CD4-positive, alpha-beta T cell treated with Interleukin-15 for 4 hours (primary cell): ENCODE data around the gene PGM5.
"Not testable (repeated sequence)": the region's sequence is repeated elsewhere in the genome, so short reads cannot be mapped to it uniquely, and the experiment has no call there.

Experiments used
- DNase-seq: peaks from one replicate; pipeline ENCODE4 v3.0.0-alpha.2; 2020; ENCODE audit warnings: low spot score

Gene PGM5

DNA sequence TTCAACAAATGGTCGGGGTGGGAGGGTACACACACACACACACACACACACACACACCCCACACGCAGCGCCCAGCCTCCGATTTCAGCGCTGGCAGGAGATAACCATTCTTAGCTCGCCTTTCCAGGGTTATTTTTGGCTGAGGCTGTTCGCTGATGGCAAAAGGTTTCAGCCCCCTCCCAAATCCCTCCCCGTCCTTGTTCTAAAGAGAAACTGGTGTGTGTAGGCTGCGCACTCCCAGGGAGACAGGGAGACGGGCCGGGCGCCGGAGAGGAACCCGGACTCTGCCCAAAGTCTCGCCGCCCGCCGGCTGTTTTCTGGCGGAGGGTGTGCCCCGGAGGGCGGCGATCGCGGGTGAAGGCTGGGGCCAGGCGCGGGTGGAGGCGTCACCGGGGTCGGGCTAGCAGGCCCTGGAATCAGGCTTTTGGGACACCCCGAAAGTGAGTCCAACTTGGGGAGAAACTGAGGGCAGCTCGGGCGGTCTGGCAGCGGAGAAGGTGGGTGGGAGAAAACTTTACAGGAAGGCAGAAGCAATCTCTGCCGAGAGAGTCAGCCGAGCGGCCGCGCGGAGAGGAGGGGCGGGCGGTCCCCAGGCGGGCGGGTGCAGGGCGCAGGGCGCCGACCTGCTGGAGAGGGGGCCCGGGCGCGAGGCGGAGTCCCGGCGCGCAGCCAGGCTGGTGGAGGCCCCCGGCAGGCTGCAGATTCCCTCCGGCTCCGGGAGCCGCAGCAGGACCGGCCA is at the start of gene PGM5:
TSS of gene PGM5 (plus strand) at position 232 of the 739 bp plus-strand sequence. CDS start 517 bp downstream, outside the sequence.
- not testable (repeated sequence) for DNase-seq

DNA sequence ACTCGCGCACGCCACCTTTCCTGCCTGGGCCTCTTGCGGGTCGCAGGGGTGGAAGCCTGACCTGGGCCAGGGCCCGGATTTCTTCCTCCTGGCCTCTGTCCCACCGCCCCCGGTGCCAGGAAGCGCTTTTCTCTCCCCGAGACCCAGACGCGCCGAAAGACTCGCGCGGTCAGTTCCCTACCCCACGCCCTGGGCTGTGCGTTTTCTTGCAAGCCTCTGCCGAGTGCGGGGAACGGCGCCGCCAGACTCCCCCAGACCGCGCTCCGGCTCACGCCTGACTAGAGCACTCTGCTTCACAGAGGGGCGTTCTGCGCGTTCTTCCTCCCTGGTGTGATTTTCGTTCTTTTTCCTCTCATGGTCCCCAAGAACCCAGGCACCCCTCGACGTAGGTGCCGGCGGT is 49.3 kb upstream of the PGM5 start:
- DNase-seq = not testable (repeated sequence)

DNA sequence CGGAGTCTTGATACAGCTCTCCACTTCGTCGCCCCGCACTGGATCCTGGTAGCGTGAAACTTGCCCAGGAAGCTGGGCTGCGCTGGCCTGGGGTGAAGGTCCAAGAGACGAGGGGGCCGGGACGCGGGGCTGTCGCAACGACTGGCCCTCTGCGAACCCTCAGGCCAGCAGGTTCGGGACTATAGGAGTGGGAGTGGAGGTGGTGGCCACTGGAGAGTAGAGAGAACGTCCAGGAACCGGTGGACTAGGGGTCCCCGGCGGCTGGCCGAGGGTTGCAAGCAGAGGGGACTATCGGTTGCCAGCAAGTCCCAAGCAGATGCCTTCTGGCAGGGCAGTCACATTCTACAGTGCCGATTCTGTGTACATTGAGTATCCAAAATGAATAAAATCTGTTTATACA is 48.8 kb upstream of the PGM5 start:
- not testable (repeated sequence) for DNase-seq

DNA sequence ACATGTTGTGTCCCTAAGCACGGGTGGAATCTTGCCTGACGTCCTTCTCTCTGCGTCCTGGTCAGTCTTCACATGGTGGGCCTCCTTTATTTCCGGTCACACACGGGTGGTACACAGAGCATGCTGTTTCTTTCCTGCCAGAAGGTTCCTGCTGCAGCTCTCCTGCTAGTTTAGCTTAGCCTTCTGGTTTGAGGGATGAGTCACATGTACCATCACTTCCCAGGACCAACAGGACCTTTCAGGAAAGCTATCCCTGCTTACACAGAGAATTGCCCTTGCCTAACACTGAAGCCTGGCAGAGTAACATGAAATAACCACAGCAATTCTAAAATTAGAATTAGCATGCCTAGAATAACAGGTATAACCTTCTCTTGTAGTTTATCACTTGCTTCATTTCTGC is 45.2 kb upstream of the PGM5 start:
- not testable (repeated sequence) for DNase-seq

- DNase-seq = not testable (repeated sequence)
Measured at GRCh38 chr9:68318209-68318608, 38.2 kb upstream of the PGM5 start.

- not testable (repeated sequence) for DNase-seq
Measured at GRCh38 chr9:68323749-68324148, 32.7 kb upstream of the PGM5 start.

DNA sequence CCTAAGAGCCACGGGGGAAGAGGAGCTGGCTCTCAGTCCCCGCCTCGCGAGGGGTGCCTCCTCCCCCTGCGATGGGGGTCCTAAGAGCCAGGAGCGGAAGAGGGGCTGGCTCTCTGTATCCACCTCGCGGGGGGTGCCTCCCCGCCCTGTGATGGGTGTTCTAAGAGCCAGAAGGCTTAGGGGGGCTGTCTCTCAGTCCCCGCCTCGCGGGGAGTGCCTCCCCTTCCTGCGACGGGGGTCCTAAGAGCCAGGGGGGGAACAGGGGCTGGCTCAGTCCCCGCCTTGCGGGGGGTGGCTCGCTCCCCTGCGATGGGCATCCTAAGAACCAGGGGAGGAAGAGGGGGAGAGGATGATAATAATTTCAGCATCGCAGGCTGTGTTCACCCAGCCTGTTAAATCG is 31.9 kb upstream of the PGM5 start:
- not testable (repeated sequence) for DNase-seq

DNA sequence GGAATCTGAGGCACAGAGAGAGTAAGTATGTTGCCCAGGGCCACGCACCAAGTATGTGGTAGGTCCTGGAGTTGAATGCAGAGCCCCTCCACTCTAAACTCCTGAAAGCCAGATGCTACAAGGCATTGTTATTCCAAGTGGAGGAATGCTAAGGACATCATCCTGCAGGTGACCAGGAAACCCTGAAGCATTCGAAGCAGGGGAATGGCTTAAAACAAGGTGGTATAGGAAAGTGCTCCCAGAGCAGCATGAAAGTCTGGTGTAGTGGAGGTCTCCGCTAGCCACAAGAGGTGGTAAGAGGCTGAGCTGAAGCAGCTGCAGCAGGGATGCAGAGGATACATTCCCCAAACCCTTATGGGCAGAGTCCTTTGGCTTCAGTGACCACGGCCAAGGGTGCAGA is 27.3 kb upstream of the PGM5 start:
- not testable (repeated sequence) for DNase-seq

- DNase-seq = not testable (repeated sequence)
Measured at GRCh38 chr9:68330531-68331173, 25.8 kb upstream of the PGM5 start.

- DNase-seq = not testable (repeated sequence)
Measured at GRCh38 chr9:68332122-68332521, 24.3 kb upstream of the PGM5 start.

DNA sequence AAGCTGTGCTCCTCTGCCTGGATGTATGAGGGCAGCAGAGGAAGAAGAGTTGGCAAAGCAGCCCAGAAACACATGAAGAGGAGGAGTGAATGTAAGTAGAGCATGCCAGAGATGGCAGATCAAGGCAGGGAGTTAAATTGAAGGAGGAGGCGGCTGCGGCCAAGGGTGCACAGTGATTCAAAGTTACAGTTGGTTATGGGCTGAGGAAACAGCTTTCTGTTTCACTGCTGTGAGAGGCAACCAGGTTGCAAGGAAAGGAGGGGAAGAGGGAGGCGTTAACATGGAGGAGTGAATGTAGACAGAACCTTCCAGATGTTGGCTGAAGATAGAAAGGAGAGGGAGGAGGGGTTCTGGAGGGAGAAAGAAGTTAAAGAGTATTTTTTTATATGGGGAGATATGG is 20.5 kb upstream of the PGM5 start:
- DNase-seq = not testable (repeated sequence)

DNA sequence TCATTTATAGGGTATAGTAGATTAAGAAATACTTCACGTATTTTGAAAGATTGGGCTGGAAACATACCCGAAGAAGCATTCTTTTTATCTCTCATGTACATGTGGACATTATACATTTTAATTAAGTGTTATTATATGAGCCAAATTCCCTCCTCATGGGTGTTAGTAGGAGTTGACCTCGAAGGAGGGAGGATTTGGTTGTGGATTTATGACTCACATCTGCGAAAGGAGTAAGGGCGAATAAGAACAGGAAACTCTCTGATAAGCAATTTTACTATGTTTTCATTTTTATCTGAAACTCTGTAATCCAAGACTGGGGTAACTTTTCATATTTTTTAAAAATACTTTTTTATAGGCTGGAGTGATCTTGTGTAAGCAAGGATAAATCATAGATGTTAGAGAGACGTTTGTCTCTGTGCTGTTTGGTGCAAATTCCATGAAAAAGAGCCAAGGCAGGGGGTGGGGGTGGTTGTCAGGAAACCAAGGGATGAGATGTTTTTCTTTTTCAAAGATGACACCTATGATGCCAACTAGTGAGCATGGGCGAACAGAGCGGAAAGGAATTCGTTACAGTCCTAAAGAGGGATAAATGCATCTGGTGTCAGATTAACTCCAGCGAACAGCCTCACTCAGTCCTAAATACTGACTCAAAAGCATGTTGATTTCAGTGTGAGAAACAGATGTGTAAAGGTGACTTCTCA is 19.6 kb upstream of the PGM5 start:
- not testable (repeated sequence) for DNase-seq

DNA sequence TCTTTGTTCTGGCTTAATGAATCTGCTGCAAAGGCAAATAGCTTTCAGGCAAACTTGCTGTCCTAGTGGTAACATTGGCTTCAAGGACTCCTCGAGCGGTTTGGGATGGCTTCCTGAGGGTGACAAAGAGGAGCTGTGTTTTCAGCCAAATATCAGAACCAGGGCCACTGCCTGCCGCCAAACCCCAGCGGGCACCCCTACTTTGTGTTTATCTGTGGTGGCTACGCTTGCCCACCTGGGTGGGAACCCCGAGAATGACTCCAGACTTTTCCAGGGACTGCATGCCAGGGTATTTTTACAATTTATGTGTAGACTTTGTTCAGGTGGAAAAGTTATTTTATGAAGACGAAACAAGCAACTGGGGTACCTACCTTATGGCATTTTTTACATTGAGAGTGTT is 18.4 kb upstream of the PGM5 start:
- DNase-seq = not testable (repeated sequence)

GRCh38 chr9:68342265-68343025 is 14.0 kb upstream of the PGM5 start:
- not testable (repeated sequence) for DNase-seq

DNA sequence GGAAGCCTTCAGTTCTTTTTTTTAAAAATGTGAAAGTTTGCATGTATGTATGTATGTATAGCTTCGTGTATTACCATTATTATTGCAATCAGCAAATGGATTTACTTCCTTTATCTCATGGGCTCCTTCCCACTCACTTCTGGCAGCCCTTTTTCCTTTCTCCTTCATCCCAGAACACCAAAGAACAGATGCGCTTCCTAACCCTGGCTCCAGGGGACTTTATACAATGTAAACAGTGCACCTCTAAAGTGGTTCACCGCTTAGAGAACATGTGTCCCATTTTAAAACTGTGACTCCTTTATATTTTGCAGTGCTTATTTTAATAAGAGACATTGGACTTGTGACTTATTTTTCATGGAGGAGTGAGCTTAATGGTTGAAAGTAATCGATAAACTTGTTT is 13.2 kb upstream of the PGM5 start:
- not testable (repeated sequence) for DNase-seq

- not testable (repeated sequence) for DNase-seq
Measured at GRCh38 chr9:68343992-68344391, 12.4 kb upstream of the PGM5 start.

- not testable (repeated sequence) for DNase-seq
Measured at GRCh38 chr9:68351689-68352088, 4.7 kb upstream of the PGM5 start.

- DNase-seq = not testable (repeated sequence)
Measured at GRCh38 chr9:68355993-68356379, 425 bp upstream of the PGM5 start.

- DNase-seq = not testable (repeated sequence)
Measured at GRCh38 chr9:68357119-68357714, 806 bp downstream of the PGM5 start.

DNA sequence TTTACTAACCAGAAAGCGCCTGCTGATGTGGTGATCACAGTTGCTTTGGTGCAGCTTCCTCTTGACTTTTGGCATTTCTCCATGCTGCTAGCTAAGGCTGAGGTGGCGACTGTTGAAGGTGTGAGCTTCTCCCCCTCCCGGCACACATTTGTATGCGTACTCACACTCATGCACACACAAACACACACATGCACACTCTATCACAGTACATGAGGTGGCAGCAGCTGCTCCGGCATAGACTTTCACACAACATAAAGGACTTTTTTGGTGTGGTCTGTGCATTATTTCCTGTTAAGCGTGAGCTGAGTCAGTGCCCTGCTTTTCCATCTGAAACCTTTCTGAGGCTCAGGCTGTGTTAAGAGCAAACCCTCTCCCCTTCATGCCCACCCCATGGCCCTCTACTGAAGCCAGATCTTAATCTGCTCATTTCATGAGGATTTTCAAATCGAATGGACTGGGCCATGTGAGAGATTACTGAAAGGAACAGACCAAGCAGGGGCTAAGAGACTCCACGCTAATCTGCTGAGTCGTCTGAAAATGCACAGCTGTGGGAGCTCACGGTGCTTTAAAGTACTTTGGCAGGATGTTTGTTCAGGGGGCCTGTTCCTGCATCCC is 10.6 kb downstream of the PGM5 start:
- DNase-seq = not testable (repeated sequence)

- DNase-seq = not testable (repeated sequence)
Measured at GRCh38 chr9:68375789-68376188, 19.4 kb downstream of the PGM5 start.
